Epithelial cell of proximal tubule (primary cell): ENCODE data around the gene CASS4. TPM values are rescaled to one million over a fixed set of nuclear protein-coding genes. Genes with fewer than 3 reads are reported as not detected.

Experiments
- DNase-seq: peaks from one replicate; pipeline ENCODE4 v3.0.0-alpha.2; 2011; ENCODE audit warnings: low read depth
- H3K4me3 ChIP-seq: 2 replicates; pipeline ENCODE4 v1.5.1; 2011; ENCODE audit warnings: low read depth, mild to moderate bottlenecking, low read length
- CTCF ChIP-seq: conservative IDR thresholded peaks from 2 replicates; pipeline ENCODE4 v1.5.1; 2012; ENCODE audit warnings: low read depth, mild to moderate bottlenecking, low read length
- total RNA-seq: library from RNA; depleted of rRNA; stranded (reverse); fragments of >200 nt; gene quantifications from 2 replicates; pipeline ENCODE4 v1.2.3, GENCODE V29; 2015

The CASS4 gene
- total RNA-seq, 1 donor from 2014 or later: under 0.01 TPM

DNA sequence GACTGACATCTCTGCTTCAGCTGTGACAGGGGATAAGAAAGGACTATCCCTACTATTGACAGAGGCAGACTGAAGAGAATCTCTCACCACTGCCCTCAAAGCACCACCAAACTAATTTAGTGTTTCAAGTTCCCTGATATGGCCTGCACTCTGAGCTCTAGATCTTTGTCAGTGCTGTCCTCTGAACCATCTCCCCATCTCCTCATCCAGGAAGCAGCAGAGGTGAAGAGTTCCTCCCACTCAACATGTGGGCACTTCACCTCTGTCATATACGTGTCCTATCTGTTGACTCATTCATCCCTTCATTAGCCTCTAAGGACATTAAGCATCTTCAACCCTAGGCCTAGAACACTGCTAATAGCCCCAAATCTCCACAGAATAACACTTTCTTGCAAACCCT, 39.2 kb upstream of the CASS4 start:
- no peak for DNase-seq
- no peak overlapping the region for H3K4me3 ChIP-seq
- no peak for TF ChIP-seq CTCF

GRCh38 chr20:56373942-56374341, 38.1 kb upstream of the CASS4 start:
- DNase-seq: peak; percentile 70
- no peak for TF ChIP-seq CTCF
- no peak overlapping the region for H3K4me3 ChIP-seq

GRCh38 chr20:56376331-56376730, 35.7 kb upstream of the CASS4 start:
- DNase-seq: no peak
- H3K4me3 ChIP-seq: no peak overlapping the region
- no peak for TF ChIP-seq CTCF

- no peak overlapping the region for H3K4me3 ChIP-seq
- TF ChIP-seq CTCF: no peak
- no peak for DNase-seq
Observed at GRCh38 chr20:56378386-56378785, 33.7 kb upstream of the CASS4 start.

DNA sequence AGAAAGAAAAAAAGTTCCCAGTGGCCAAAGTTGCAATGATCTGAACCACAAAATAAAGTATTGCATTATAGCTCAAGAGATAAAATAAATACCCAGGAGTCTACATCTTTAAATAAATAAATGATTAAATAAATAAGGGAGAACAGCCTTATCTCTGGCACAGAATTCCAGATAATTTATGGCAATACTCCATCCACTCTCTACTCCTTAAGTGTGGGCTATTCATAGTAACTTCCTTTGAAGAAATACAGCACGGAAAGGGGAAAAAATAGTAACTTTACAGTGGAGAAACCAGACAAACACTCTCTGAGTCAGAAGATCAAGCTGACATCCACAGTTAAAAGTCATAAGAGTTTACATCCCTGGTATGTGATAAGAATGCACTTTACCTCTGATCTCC, 31.7 kb upstream of the CASS4 start:
- no peak for TF ChIP-seq CTCF
- no peak overlapping the region for H3K4me3 ChIP-seq
- no peak for DNase-seq

GRCh38 chr20:56381501-56381900, 30.6 kb upstream of the CASS4 start:
- H3K4me3 ChIP-seq: no peak overlapping the region
- no peak for DNase-seq

More at GRCh38 chr20:56381501-56381900, 30.6 kb upstream of the CASS4 start:
- TF ChIP-seq CTCF: no peak
